GM12878 (cell line): ENCODE measurements around the gene PIK3R5. TPM values are rescaled to one million over a fixed set of nuclear protein-coding genes. Genes with fewer than 3 reads are reported as not detected.

Source experiments
- ATAC-seq: fragments of 200-7000 bp; cut with Tn5 transposase; 3 replicates; pipeline ENCODE4 v1.9.1; 2020; ENCODE audit warnings: mild to moderate bottlenecking, moderate library complexity
- BruUV-seq: library from RNA; stranded (reverse); fragments of 400-500 nt; replicated peaks from 2 replicates; lab custom pipeline; 2021; lab: Mats Ljungman, UMichigan
- CTCF ChIA-PET: fragments of 300-600 bp; sonication (Branson Sonifier 250); formaldehyde crosslinking; extraction: SDS; loops from one replicate; lab custom pipeline; 2021; ENCODE audit warnings: inconsistent platforms; lab: Yijun Ruan, JAX
- POLR2A ChIA-PET: fragments of 350-600 bp; formaldehyde crosslinking; extraction: SDS; loops from one replicate; lab custom pipeline; 2021; ENCODE audit warnings: inconsistent platforms; lab: Charles Lee
- RAD21 ChIA-PET: fragments of 300-600 bp; sonication (Branson Sonifier 250); formaldehyde crosslinking; loops from one replicate; lab custom pipeline; 2023; ENCODE audit warnings: antibody characterized with exemption; ENCODE audit not compliant: unreplicated experiment; lab: Charles Lee
- SMC1A ChIA-PET: fragments of 300-600 bp; sonication (Branson Sonifier 250); formaldehyde crosslinking; loops from one replicate; lab custom pipeline; 2023; ENCODE audit not compliant: unreplicated experiment, uncharacterized antibody; lab: Charles Lee
- DNase-seq: peaks from one replicate; pipeline ENCODE4 v3.0.0-alpha.2; 2011; ENCODE audit warnings: low read depth, low spot score
- FAIRE-seq: peaks from 3 replicates; lab custom pipeline; 2011; peaks lifted over from hg19 to GRCh38; lab: Jason Lieb, UNC
- H2AFZ ChIP-seq: 2 replicates; pipeline ENCODE4 v1.6.0; 2011; ENCODE audit warnings: low read depth, low read length, control low read depth; ENCODE audit not compliant: control insufficient read depth
- H3K27ac ChIP-seq: 2 replicates; pipeline ENCODE4 v1.5.1; 2011; ENCODE audit warnings: control low read depth; ENCODE audit not compliant: control insufficient read depth, insufficient read depth
- H3K27me3 ChIP-seq, 2 experiments: replicated peaks in 1 of 2; 2 replicates each; pipeline versions ENCODE4 v1.6.0 to v1.6.1; 2011; ENCODE audit warnings: low read length in 1 of 2; ENCODE audit not compliant: control insufficient read depth in 2 of 2, insufficient read depth in 2 of 2
- H3K36me3 ChIP-seq, 2 experiments: 2 replicates each; pipeline ENCODE4 v1.5.1; 2011; ENCODE audit warnings: low read length in 1 of 2; ENCODE audit not compliant: control insufficient read depth in 2 of 2, insufficient read depth in 2 of 2
- H3K4me1 ChIP-seq: 2 replicates; pipeline ENCODE4 v1.6.1; 2011; ENCODE audit warnings: mild to moderate bottlenecking, low read length, moderate library complexity, mixed read lengths; ENCODE audit not compliant: control insufficient read depth, insufficient read depth
- H3K4me2 ChIP-seq: 2 replicates; pipeline ENCODE4 v1.6.0; 2011; ENCODE audit warnings: control low read depth; ENCODE audit not compliant: control insufficient read depth, insufficient read depth
- H3K4me3 ChIP-seq: fragments of 200-600 bp; sonication (generic); 2 replicates; pipeline ENCODE4 v1.5.1; 2016
- H3K79me2 ChIP-seq: 2 replicates; pipeline ENCODE4 v1.6.0; 2011; ENCODE audit warnings: low read length; ENCODE audit not compliant: control insufficient read depth, insufficient read depth
- H3K9ac ChIP-seq: 2 replicates; pipeline ENCODE4 v1.8.0; 2011; ENCODE audit warnings: low read length, control low read depth, mixed read lengths; ENCODE audit not compliant: control insufficient read depth, insufficient read depth
- H3K9me3 ChIP-seq: replicated peaks from 3 replicates; pipeline ENCODE4 v1.5.1; 2011; ENCODE audit warnings: mild to moderate bottlenecking, low read length; ENCODE audit not compliant: control insufficient read depth, insufficient read depth
- H4K20me1 ChIP-seq: 2 replicates; pipeline ENCODE4 v1.6.0; 2011; ENCODE audit not compliant: control insufficient read depth, insufficient read depth
- BCL11A ChIP-seq: IDR thresholded peaks from 2 replicates; pipeline ENCODE4 v1.6.1; 2011; ENCODE audit warnings: low read depth, low read length
- CEBPZ ChIP-seq: fragments of 150-350 bp; IDR thresholded peaks from 2 replicates; pipeline ENCODE4 v1.6.1; 2016; ENCODE audit warnings: low read depth, low read length
- ETV6 ChIP-seq, 2 experiments: fragments of 450-650 bp in 1 of 2; IDR thresholded peaks in 1 of 2; conservative IDR thresholded peaks in 1 of 2; 2 replicates each; pipeline ENCODE4 v1.6.1; 2014; ENCODE audit warnings: antibody characterized with exemption in 1 of 2, borderline replicate concordance in 1 of 2, low read depth in 1 of 2, mild to moderate bottlenecking in 1 of 2, moderate library complexity in 1 of 2
- MEF2B ChIP-seq: fragments of 450-650 bp; IDR thresholded peaks from 2 replicates; pipeline ENCODE4 v1.6.1; 2018; ENCODE audit warnings: mild to moderate bottlenecking, moderate library complexity; ENCODE audit not compliant: partially characterized antibody, poor library complexity, severe bottlenecking
- NR2F1 ChIP-seq: fragments of 450-650 bp; conservative IDR thresholded peaks from 2 replicates; pipeline ENCODE4 v1.6.1; 2017; ENCODE audit warnings: mild to moderate bottlenecking
- POLR2AphosphoS2 ChIP-seq: IDR thresholded peaks from 2 replicates; pipeline ENCODE4 v1.6.1; 2011; ENCODE audit warnings: low read depth, mild to moderate bottlenecking, low read length, improper control_type of control experiment, moderate library complexity
- RELB ChIP-seq: fragments of 450-650 bp; IDR thresholded peaks from 2 replicates; pipeline ENCODE4 v1.6.1; 2017; ENCODE audit warnings: low read depth, mild to moderate bottlenecking, moderate library complexity
- SMC3 ChIP-seq: IDR thresholded peaks from 2 replicates; pipeline ENCODE4 v1.6.1; 2011; ENCODE audit warnings: low read length, improper control_type of control experiment, borderline replicate concordance
- SP1 ChIP-seq: IDR thresholded peaks from one replicate; pipeline ENCODE4 v1.6.1; 2011; ENCODE audit warnings: low read depth, low read length
- TCF12 ChIP-seq: IDR thresholded peaks from 2 replicates; pipeline ENCODE4 v1.6.1; 2011; ENCODE audit warnings: low read depth, mild to moderate bottlenecking, low read length
- TCF3 ChIP-seq: IDR thresholded peaks from 2 replicates; pipeline ENCODE4 v1.6.1; 2012; ENCODE audit warnings: low read depth, mild to moderate bottlenecking, low read length, borderline replicate concordance; ENCODE audit not compliant: insufficient read depth
- ZBTB33 ChIP-seq: fragments of 450-650 bp; IDR thresholded peaks from 2 replicates; pipeline ENCODE4 v1.6.1; 2017; ENCODE audit warnings: mild to moderate bottlenecking
- ZNF207 ChIP-seq: fragments of 450-650 bp; IDR thresholded peaks from 2 replicates; pipeline ENCODE4 v1.6.1; 2014; ENCODE audit warnings: antibody characterized with exemption, mild to moderate bottlenecking, borderline replicate concordance
- WGBS: methylation state at CpG from one replicate; pipeline ENCODE4 v1.1.6; 2016; ENCODE audit warnings: low lambda C conversion rate; ENCODE audit not compliant: insufficient replicate concordance, insufficient coverage; ENCODE audit errors: missing lambda C conversion rate; 5-methylcytosine and 5-hydroxymethylcytosine counted together
- in situ Hi-C: fragments of 300-500 bp; cut with MboI; formaldehyde crosslinking; loops from 9 replicates; pipeline ENCODE4 v1.14.3; 2018; ENCODE audit warnings: mixed read lengths
- intact Hi-C: fragments of 100-400 bp; cut with micrococcal nuclease; formaldehyde crosslinking; loops from one replicate; pipeline ENCODE4 v1.14.2; 2022; ENCODE audit not compliant: unreplicated experiment
- polyA plus RNA-seq, 11 experiments: library from polyadenylated mRNA; depleted of rRNA in 4 of 11; unstranded in 6 of 11; stranded (reverse) in 5 of 11; fragments of >200 nt; fragmentation: Nextera tagmentation in 4 of 11; fragmentation: Illumina TruSeq in 1 of 11; extraction: Ambion mirVana in 4 of 11; extraction: Trizol in 1 of 11; gene quantifications; 1 replicate in 1 of 11; 2 replicates in 10 of 11; pipeline versions ENCODE4 v1.2.1 to v1.2.3, GENCODE V29; 2011 to 2016; ENCODE audit warnings: inconsistent platforms in 2 of 11, missing spikeins in 2 of 11, low read depth in 1 of 11
- total RNA-seq, 4 experiments: library from RNA; depleted of rRNA in 3 of 4; stranded (reverse); fragments of >200 nt in 3 of 4; fragmentation: Illumina TruSeq in 1 of 4; extraction: Trizol in 1 of 4; gene quantifications; 2 replicates each; pipeline versions ENCODE4 v1.2.1 to v1.2.3, GENCODE V29; 2013 to 2021

The PIK3R5 gene
- total and polyA plus RNA-seq, 10 of the 15 experiments (the other 5 are each of a cell fraction or from before 2014, with no cell fraction given), result 9.5 to 50.8 (median 35.5) TPM

- peaks cover 6% of the 10 kb centered on the region; the same call in 1 of the 2 replicates for H3K4me1 ChIP-seq
- 29% methylated on average over 58 of the region's 58 CpGs for WGBS
- no peaks in the 10 kb centered on the region for H3K79me2 ChIP-seq
- no peak overlapping the region for H3K9ac ChIP-seq
- POLR2A ChIA-PET, result no interaction called here
- SMC1A ChIA-PET, result no interaction called here
- intact Hi-C loops (no loop called here), in situ Hi-C loops (no loop called here)
- RAD21 ChIA-PET, result no interaction called here
- H2AFZ ChIP-seq, result no peak overlapping the region
- DNase-seq (no peak), FAIRE-seq (no peak), ATAC-seq (no peak)
- no peaks in the 10 kb centered on the region for H4K20me1 ChIP-seq
- H3K36me3 ChIP-seq, result no peaks in the 10 kb centered on the region
- peaks cover 12 to 19% of the 10 kb centered on the region in 2 experiments for H3K27me3 ChIP-seq
- H3K27ac ChIP-seq, result no peak overlapping the region
- no peak overlapping the region for H3K4me2 ChIP-seq
- H3K9me3 ChIP-seq, result no peaks in the 10 kb centered on the region; the same call in 1 of the 3 replicates
- H3K4me3 ChIP-seq, result no peak overlapping the region
- no TSS peak for BruUV-seq
- CTCF ChIA-PET, result interaction anchor here (1.0 kb wide), 2 partner anchors 9 to 48 kb away, joined by 5 read pairs; no protein-coding TSS in a partner anchor
- no peak for TF ChIP-seq SP1
- TF ChIP-seq ZBTB33, result no peak
- no peak for TF ChIP-seq RELB
- no peak for TF ChIP-seq POLR2AphosphoS2
- no peak for TF ChIP-seq ZNF207
- no peak for TF ChIP-seq ETV6 (conservative IDR thresholded peaks at IDR 0.05 in 1 of 2, IDR thresholded peaks at IDR 0.05 in 1 of 2; ENCODE audit: borderline replicate concordance in 1 of 2, low read depth in 1 of 2)
- TF ChIP-seq TCF3, result no peak
- no peak for TF ChIP-seq TCF12
- no peak for TF ChIP-seq SMC3
- no peak for TF ChIP-seq NR2F1
- TF ChIP-seq CEBPZ, result no peak
- TF ChIP-seq BCL11A, result no peak
- no peak for TF ChIP-seq MEF2B
Observed at GRCh38 chr17:9004132-9004960, 38.8 kb upstream of the PIK3R5 start.
